ENCODE results near the gene SLC6A13. TPM values are rescaled to one million over a fixed set of nuclear protein-coding genes. Genes with fewer than 3 reads are reported as not detected.

SLC6A13 gene
- total RNA-seq, 2 experiments from 2014 or later: 0.11 to 0.60 TPM

GRCh38 chr12:234019-234418 lies 28.6 kb downstream of the SLC6A13 start:
- Mint-ChIP-seq H3K9me3 (peaks cover 8% of the 10 kb centered on the region), H3K27ac (no peak overlapping the region), H3K27me3 (peaks cover 10% of the 10 kb centered on the region), H3K4me3 (no peak overlapping the region), H3K36me3 (ENCODE audit: low read depth) (no peaks in the 10 kb centered on the region), H3K4me1 (ENCODE audit: low read depth) (no peaks in the 10 kb centered on the region)
- ATAC-seq (ENCODE audit: poor library complexity) (no peak), DNase-seq (no peak)
- Histone ChIP-seq H3K36me3 (ENCODE audit: insufficient read depth, low read length) (no peaks in the 10 kb centered on the region), H3K4me1 (ENCODE audit: insufficient read depth, low read length) (no peaks in the 10 kb centered on the region), H3K27me3 (ENCODE audit: control insufficient read depth in 1 of 2, insufficient read depth in 2 of 2, low read length in 2 of 2) (peaks cover 0 to 7% of the 10 kb centered on the region in 2 experiments), H3K4me3 (ENCODE audit: low read length) (no peak overlapping the region), H3K9me3 (ENCODE audit: control insufficient read depth in 1 of 2, insufficient read depth in 1 of 2, low read length in 2 of 2) (peaks cover 6 to 36% of the 10 kb centered on the region in 2 experiments), H3K27ac (ENCODE audit: low read depth in 1 of 2, low read length in 2 of 2) (no peak overlapping the region)
- ChIA-PET POLR2A (no interaction called here), CTCF (no interaction called here)
- intact Hi-C loops (cut with DNase I, micrococcal nuclease): no loop called here
- no peak for TF ChIP-seq CTCF (IDR thresholded peaks at IDR 0.05)

- Mint-ChIP-seq H3K27ac (no peak overlapping the region), H3K9me3 (peaks cover 8% of the 10 kb centered on the region), H3K4me1 (ENCODE audit: low read depth) (no peaks in the 10 kb centered on the region), H3K4me3 (no peak overlapping the region), H3K36me3 (ENCODE audit: low read depth) (no peaks in the 10 kb centered on the region), H3K27me3 (peaks cover 6% of the 10 kb centered on the region)
- CTCF ChIA-PET: no interaction called here
- Histone ChIP-seq H3K9me3 (ENCODE audit: control insufficient read depth in 1 of 2, insufficient read depth in 1 of 2, low read length in 2 of 2) (peaks cover 6 to 36% of the 10 kb centered on the region in 2 experiments), H3K4me1 (ENCODE audit: insufficient read depth, low read length) (no peaks in the 10 kb centered on the region), H3K27me3 (ENCODE audit: control insufficient read depth in 1 of 2, insufficient read depth in 2 of 2, low read length in 2 of 2) (peaks cover 0 to 7% of the 10 kb centered on the region in 2 experiments), H3K27ac (ENCODE audit: low read depth in 1 of 2, low read length in 2 of 2) (no peak overlapping the region), H3K36me3 (ENCODE audit: insufficient read depth, low read length) (no peaks in the 10 kb centered on the region), H3K4me3 (ENCODE audit: low read length) (no peak overlapping the region)
- intact Hi-C loops (cut with DNase I, micrococcal nuclease): no loop called here
- DNase-seq: no peak
- POLR2A ChIA-PET: no interaction called here
- no peak for ATAC-seq (ENCODE audit: poor library complexity)
- no peak for TF ChIP-seq CTCF (IDR thresholded peaks at IDR 0.05)
Observed at GRCh38 chr12:233615-233968, 29.0 kb downstream of the SLC6A13 start.

GRCh38 chr12:232731-233614 lies 29.7 kb downstream of the SLC6A13 start:
- Histone ChIP-seq H3K36me3 (ENCODE audit: insufficient read depth, low read length) (no peaks in the 10 kb centered on the region), H3K4me3 (ENCODE audit: low read length) (no peak overlapping the region), H3K4me1 (ENCODE audit: insufficient read depth, low read length) (no peaks in the 10 kb centered on the region), H3K27ac (ENCODE audit: low read depth in 1 of 2, low read length in 2 of 2) (no peak overlapping the region), H3K9me3 (ENCODE audit: control insufficient read depth in 1 of 2, insufficient read depth in 1 of 2, low read length in 2 of 2) (peaks cover 6 to 36% of the 10 kb centered on the region in 2 experiments), H3K27me3 (ENCODE audit: control insufficient read depth in 1 of 2, insufficient read depth in 2 of 2, low read length in 2 of 2) (peaks cover 0 to 7% of the 10 kb centered on the region in 2 experiments)
- ATAC-seq (ENCODE audit: poor library complexity) (no peak), DNase-seq (no peak)
- intact Hi-C loops (cut with DNase I, micrococcal nuclease): no loop called here
- no peak overlapping the region for H3K27ac Mint-ChIP-seq
- H3K4me3 Mint-ChIP-seq: no peak overlapping the region
- H3K9me3 Mint-ChIP-seq: peaks cover 8% of the 10 kb centered on the region
- no peaks in the 10 kb centered on the region for H3K4me1 Mint-ChIP-seq (ENCODE audit: low read depth)
- POLR2A ChIA-PET: no interaction called here
- no peaks in the 10 kb centered on the region for H3K36me3 Mint-ChIP-seq (ENCODE audit: low read depth)
- no peak for TF ChIP-seq CTCF (IDR thresholded peaks at IDR 0.05)
- no peaks in the 10 kb centered on the region for H3K27me3 Mint-ChIP-seq
- CTCF ChIA-PET: no interaction called here
